Fibroblast of villous mesenchyme (primary cell): ENCODE measurements around the gene OR13C5. TPM values are rescaled to one million over a fixed set of nuclear protein-coding genes. Genes with fewer than 3 reads are reported as not detected.
"Not testable (repeated sequence)": the region's sequence is repeated elsewhere in the genome, so short reads cannot be mapped to it uniquely, and the experiment has no call there.

Experiments
- DNase-seq: peaks from one replicate; pipeline ENCODE4 v3.0.0-alpha.2; 2010; ENCODE audit warnings: low read depth
- H3K4me3 ChIP-seq: 2 replicates; pipeline ENCODE4 v1.5.1; 2011; ENCODE audit warnings: low read depth, mild to moderate bottlenecking, low read length
- total RNA-seq: library from RNA; depleted of rRNA; stranded (reverse); fragments of >200 nt; gene quantifications from 2 replicates; pipeline ENCODE4 v1.2.3, GENCODE V29; 2012
- TF ChIP-seq, protein P1 (sequence below): IDR thresholded peaks from 2 replicates; pipeline ENCODE4 v1.5.1; 2012; ENCODE audit warnings: low read depth, mild to moderate bottlenecking, low read length; ENCODE audit not compliant: insufficient read depth

The OR13C5 gene
- total RNA-seq, result not detected in 2 replicates

GRCh38 chr9:104599313-104599712, at the start of gene OR13C5:
Gene OR13C5 (minus strand): TSS chr9:104599413. CDS start chr9:104599413, 0 bp downstream.
- DNase-seq, H3K4me3 ChIP-seq: not testable (repeated sequence)

DNA sequence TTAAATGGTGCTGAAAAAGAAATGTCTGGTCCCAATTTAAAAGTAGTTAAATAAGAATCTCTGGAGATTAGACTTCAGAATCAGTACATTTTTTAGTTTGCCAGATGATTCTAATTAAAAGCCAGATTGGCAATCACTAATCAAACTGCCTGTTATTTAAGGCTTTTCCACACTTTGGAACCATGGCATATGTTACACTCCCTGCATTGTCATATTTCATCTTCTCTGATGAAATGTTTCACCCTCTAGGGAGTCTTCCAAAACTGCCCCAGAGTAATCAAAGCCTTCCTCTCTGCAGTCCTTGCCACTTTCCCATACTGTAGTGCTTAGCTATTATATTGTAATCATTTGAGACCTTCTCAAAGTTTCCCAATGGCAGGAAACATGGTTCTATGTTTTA, 36.2 kb upstream of the OR13C5 start:
- no peak for DNase-seq
- TF ChIP-seq, protein P1, sequence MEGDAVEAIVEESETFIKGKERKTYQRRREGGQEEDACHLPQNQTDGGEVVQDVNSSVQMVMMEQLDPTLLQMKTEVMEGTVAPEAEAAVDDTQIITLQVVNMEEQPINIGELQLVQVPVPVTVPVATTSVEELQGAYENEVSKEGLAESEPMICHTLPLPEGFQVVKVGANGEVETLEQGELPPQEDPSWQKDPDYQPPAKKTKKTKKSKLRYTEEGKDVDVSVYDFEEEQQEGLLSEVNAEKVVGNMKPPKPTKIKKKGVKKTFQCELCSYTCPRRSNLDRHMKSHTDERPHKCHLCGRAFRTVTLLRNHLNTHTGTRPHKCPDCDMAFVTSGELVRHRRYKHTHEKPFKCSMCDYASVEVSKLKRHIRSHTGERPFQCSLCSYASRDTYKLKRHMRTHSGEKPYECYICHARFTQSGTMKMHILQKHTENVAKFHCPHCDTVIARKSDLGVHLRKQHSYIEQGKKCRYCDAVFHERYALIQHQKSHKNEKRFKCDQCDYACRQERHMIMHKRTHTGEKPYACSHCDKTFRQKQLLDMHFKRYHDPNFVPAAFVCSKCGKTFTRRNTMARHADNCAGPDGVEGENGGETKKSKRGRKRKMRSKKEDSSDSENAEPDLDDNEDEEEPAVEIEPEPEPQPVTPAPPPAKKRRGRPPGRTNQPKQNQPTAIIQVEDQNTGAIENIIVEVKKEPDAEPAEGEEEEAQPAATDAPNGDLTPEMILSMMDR, result no peak

GRCh38 chr9:104633976-104634520, 34.8 kb upstream of the OR13C5 start:
- no peak for DNase-seq
- no peak overlapping the region for H3K4me3 ChIP-seq
- TF ChIP-seq, protein P1, result no peak

More for the DNA sequence above, 36.2 kb upstream of the OR13C5 start:
- no peak overlapping the region for H3K4me3 ChIP-seq

DNA sequence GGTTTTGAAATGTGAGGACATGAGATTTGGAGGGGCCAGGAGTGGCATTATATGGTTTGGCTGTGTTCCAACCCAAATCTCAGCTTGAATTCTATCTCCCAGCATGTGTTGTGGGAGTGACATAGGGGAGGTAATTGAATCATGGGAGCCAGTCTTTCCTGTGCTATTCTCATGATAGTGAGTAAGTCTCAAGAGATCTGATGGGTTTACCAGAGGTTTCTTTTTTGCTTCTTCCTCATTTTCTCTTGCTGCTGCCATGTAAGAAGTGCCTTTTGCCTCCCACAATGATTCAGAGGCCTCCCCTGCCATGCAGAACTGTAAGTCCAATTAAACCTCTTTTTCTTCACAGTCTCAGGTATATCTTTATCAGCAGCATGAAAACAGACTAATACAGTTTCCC, 26.8 kb upstream of the OR13C5 start:
- H3K4me3 ChIP-seq, DNase-seq: not testable (repeated sequence)

- DNase-seq, result no peak
- H3K4me3 ChIP-seq, result no peak within 1 kb of the TSS
- TF ChIP-seq, protein P1, result no peak
Observed at GRCh38 chr9:104618104-104618503, 18.9 kb upstream of the OR13C5 start, which contains the start of gene OR13C9. Gene OR13C9 (minus strand): TSS chr9:104618204. CDS start chr9:104618204, 0 bp downstream.

GRCh38 chr9:104617418-104617817, 18.2 kb upstream of the OR13C5 start:
- DNase-seq, result no peak
- H3K4me3 ChIP-seq, result no peak overlapping the region
- TF ChIP-seq, protein P1, result no peak

DNA sequence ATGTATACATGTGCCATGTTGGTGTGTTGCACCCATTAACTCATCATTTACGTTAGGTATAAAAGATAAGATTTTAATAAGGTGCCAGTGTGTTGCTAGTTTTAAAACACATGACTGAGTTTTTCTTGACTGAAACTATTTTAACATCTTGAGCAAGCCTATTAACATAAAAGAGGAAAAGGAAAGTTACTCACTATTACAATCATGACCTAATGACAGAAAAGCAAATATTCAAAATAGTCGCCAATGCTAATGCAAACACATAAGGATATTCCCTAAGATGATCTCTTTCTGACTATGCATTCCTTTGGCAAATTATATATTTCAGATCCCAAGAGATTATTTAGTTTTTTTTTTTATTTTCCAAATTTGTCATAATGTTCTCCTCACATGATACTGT, 12.0 kb upstream of the OR13C5 start:
- TF ChIP-seq, protein P1, result no peak
- no peak for DNase-seq
- no peak overlapping the region for H3K4me3 ChIP-seq

- TF ChIP-seq, protein P1, result no peak
- no peak overlapping the region for H3K4me3 ChIP-seq
- peak; percentile 1 for DNase-seq
Observed at GRCh38 chr9:104608336-104608735, 9.1 kb upstream of the OR13C5 start.
